OCI-LY3 (cell line): ENCODE measurements around the gene PTTG1IP.

Source experiments
- EZH2phosphoT487 ChIP-seq: fragments of 200-600 bp; shearing (Covaris generic); IDR thresholded peaks from 2 replicates; pipeline ENCODE4 v1.6.1; 2018; ENCODE audit warnings: antibody characterized with exemption, mixed run types, low read depth
- TF ChIP-seq, protein P1 (sequence below): fragments of 200-600, 300-600 bp; sonication (generic); IDR thresholded peaks from 2 replicates; pipeline ENCODE4 v1.5.1; 2014; ENCODE audit warnings: antibody characterized with exemption, low read length, low read depth

DNA sequence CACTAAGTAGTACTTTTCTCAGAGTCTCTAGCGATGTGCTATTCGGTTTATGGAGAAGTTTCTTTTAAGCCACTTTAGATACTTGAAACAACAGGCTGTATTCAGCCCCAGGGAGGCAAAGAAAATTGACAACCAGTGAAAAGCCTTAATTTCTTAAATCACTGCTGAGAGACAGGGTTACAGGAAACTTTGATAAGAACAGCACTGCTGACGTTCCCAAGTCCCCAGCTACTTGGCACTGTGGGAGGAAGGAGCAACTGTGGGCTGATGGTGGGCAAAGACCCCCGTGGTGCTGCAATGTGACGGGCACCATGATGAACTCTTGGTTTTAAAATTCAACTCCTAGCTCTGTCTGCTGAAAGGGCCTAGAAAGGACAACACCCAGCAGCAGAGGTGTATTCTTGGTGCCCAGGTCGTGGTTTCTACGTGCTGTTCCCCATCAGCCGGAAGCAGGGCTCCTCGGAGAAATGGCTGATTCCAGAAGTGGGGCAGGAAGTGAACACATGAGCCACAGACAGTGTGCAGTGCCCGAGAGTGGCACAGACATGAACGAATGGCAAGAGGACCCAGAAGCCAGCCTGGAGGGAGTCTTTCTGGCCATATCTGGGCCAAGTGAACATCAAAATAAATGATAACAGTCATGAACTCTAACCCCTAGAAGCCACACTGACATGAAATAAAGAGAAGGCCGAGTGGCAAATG is 5.3 kb downstream of the PTTG1IP start:
- TF ChIP-seq, protein P1, sequence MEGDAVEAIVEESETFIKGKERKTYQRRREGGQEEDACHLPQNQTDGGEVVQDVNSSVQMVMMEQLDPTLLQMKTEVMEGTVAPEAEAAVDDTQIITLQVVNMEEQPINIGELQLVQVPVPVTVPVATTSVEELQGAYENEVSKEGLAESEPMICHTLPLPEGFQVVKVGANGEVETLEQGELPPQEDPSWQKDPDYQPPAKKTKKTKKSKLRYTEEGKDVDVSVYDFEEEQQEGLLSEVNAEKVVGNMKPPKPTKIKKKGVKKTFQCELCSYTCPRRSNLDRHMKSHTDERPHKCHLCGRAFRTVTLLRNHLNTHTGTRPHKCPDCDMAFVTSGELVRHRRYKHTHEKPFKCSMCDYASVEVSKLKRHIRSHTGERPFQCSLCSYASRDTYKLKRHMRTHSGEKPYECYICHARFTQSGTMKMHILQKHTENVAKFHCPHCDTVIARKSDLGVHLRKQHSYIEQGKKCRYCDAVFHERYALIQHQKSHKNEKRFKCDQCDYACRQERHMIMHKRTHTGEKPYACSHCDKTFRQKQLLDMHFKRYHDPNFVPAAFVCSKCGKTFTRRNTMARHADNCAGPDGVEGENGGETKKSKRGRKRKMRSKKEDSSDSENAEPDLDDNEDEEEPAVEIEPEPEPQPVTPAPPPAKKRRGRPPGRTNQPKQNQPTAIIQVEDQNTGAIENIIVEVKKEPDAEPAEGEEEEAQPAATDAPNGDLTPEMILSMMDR = no peak
- no peak for TF ChIP-seq EZH2phosphoT487
